Esophagus muscularis mucosa (tissue), 4 donors: ENCODE data around the gene CCDC187.

Experiments
- CTCF ChIP-seq, 3 experiments: fragments of 200-600 bp in 2 of 3; fragments of 450-650 bp in 1 of 3; sonication (generic) in 2 of 3; IDR thresholded peaks; one replicate each; pipeline ENCODE4 v1.5.1; 2017 to 2019; ENCODE audit warnings: antibody characterized with exemption in 3 of 3, mild to moderate bottlenecking in 2 of 3, moderate library complexity in 1 of 3
- EP300 ChIP-seq: sonication (generic); formaldehyde crosslinking; IDR thresholded peaks from one replicate; pipeline ENCODE4 v1.6.1; 2017; ENCODE audit warnings: antibody characterized with exemption
- POLR2A ChIP-seq: fragments of 450-650 bp; IDR thresholded peaks from one replicate; pipeline ENCODE4 v1.6.1; 2017; ENCODE audit warnings: antibody characterized with exemption, moderate library complexity, mild to moderate bottlenecking, low read depth
- POLR2AphosphoS5 ChIP-seq, 2 donors: sonication (generic); formaldehyde crosslinking; IDR thresholded peaks; one replicate each; pipeline ENCODE4 v1.6.1; 2017; ENCODE audit warnings: antibody characterized with exemption in 2 of 2

GRCh38 chr9:136339958-136340310 is 36.0 kb upstream of the CCDC187 start:
- TF ChIP-seq CTCF (IDR thresholded peaks at IDR 0.05) (no peak), POLR2A (no peak), EP300 (no peak), POLR2AphosphoS5 (IDR thresholded peaks at IDR 0.05) (no peak)
